Cardiac fibroblast (primary cell): ENCODE measurements around the gene UBIAD1.

Experiments
- DNase-seq, 2 donors: peaks; one replicate each; pipeline versions ENCODE4 v3.0.0 to v3.0.0-alpha.2; 2010; ENCODE audit warnings: low read depth in 2 of 2
- H3K4me3 ChIP-seq, 2 donors: replicated peaks in 1 of 2; 1 replicate in 1 of 2; 2 replicates in 1 of 2; pipeline ENCODE4 v1.5.1; 2011; ENCODE audit warnings: low read depth in 2 of 2, low read length in 2 of 2, mild to moderate bottlenecking in 2 of 2, moderate library complexity in 1 of 2
- TF ChIP-seq, protein P1 (sequence below): IDR thresholded peaks from one replicate; pipeline ENCODE4 v1.5.1; 2011; ENCODE audit warnings: low read depth, mild to moderate bottlenecking, low read length, inconsistent platforms

UBIAD1 gene

GRCh38 chr1:11321656-11322491 lies 48.9 kb downstream of the UBIAD1 start:
- TF ChIP-seq, protein P1, sequence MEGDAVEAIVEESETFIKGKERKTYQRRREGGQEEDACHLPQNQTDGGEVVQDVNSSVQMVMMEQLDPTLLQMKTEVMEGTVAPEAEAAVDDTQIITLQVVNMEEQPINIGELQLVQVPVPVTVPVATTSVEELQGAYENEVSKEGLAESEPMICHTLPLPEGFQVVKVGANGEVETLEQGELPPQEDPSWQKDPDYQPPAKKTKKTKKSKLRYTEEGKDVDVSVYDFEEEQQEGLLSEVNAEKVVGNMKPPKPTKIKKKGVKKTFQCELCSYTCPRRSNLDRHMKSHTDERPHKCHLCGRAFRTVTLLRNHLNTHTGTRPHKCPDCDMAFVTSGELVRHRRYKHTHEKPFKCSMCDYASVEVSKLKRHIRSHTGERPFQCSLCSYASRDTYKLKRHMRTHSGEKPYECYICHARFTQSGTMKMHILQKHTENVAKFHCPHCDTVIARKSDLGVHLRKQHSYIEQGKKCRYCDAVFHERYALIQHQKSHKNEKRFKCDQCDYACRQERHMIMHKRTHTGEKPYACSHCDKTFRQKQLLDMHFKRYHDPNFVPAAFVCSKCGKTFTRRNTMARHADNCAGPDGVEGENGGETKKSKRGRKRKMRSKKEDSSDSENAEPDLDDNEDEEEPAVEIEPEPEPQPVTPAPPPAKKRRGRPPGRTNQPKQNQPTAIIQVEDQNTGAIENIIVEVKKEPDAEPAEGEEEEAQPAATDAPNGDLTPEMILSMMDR = no peak
- no peak for DNase-seq
- no peak overlapping the region for H3K4me3 ChIP-seq

GRCh38 chr1:11324567-11325165 lies 51.7 kb downstream of the UBIAD1 start:
- no peak for DNase-seq
- H3K4me3 ChIP-seq = no peak overlapping the region
- TF ChIP-seq, protein P1 = no peak

GRCh38 chr1:11326070-11326469 lies 53.1 kb downstream of the UBIAD1 start:
- H3K4me3 ChIP-seq = no peak overlapping the region
- no peak for DNase-seq
- TF ChIP-seq, protein P1 = no peak

DNA sequence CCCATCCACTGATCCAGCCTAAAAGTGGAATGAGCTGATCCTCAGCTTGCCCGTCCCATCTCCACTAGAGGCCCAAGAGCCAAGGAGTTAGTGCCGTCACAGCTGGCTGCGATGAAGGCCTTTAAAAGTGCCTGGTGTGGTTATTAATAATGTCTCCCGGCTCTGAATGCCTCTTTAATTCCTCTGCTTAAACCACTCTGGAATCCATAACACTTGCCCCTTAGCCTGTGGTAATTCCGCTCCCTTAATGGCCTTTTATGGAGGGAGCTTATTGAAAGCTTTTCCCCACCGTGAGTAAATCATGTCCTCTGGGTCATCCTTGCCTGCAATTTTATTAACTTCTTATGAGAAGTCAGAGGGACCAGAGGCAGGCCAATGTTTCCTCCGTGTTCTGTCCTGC lies 55.4 kb downstream of the UBIAD1 start:
- TF ChIP-seq, protein P1 = no peak
- H3K4me3 ChIP-seq = no peak overlapping the region
- no peak for DNase-seq

DNA sequence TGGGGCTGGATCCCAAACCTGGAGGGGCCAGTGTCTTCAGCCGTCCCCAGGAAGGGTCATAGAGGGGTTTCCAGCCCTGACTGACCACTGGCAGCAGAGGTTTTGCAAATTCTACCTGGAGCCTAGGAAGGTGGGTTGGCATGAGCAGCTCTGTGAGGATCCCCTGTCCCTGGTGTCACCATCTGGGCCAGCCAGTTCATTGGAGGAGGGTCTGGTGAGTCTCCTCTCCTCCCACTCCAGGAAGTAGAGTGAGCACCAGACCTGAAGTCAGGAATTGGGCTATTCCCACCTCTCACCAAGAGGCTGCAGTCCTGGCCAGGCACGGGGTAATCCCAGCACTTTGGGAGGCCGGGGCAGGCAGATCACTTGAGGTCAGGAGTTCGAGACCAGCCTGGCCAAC lies 57.4 kb downstream of the UBIAD1 start:
- TF ChIP-seq, protein P1 = no peak
- H3K4me3 ChIP-seq = no peak overlapping the region
- DNase-seq = no peak

GRCh38 chr1:11331036-11331944 lies 58.3 kb downstream of the UBIAD1 start:
- no peak for DNase-seq
- H3K4me3 ChIP-seq = no peak overlapping the region
- TF ChIP-seq, protein P1 = no peak
